Smooth muscle cell (in vitro differentiated cells): ENCODE results near the gene ARFIP2. TPM values are rescaled to one million over a fixed set of nuclear protein-coding genes. Genes with fewer than 3 reads are reported as not detected.

Experiments
- DNase-seq: peaks from one replicate; lab custom pipeline; 2025; ENCODE audit not compliant: unreplicated experiment; lab: John Stamatoyannopoulos, UW
- H2AFZ ChIP-seq: fragments of 200-600 bp; sonication (generic); 2 replicates; pipeline ENCODE4 v1.6.0; 2016; ENCODE audit warnings: antibody characterized with exemption, low read depth, mild to moderate bottlenecking
- H3F3A ChIP-seq: fragments of 200-600 bp; sonication (generic); 2 replicates; pipeline ENCODE4 v1.6.0; 2017; ENCODE audit warnings: antibody characterized with exemption, low read depth
- H3K27ac ChIP-seq: fragments of 200-600 bp; sonication (generic); 2 replicates; pipeline ENCODE4 v1.5.1; 2016; ENCODE audit warnings: low read depth, mild to moderate bottlenecking
- H3K27me3 ChIP-seq: fragments of 200-600 bp; sonication (generic); 2 replicates; pipeline ENCODE4 v1.6.1; 2016; ENCODE audit warnings: low read depth, mild to moderate bottlenecking
- H3K36me3 ChIP-seq: fragments of 200-600 bp; sonication (generic); 2 replicates; pipeline ENCODE4 v1.5.1; 2016; ENCODE audit warnings: low read depth
- H3K4me1 ChIP-seq: fragments of 200-600 bp; sonication (generic); 2 replicates; pipeline ENCODE4 v1.5.1; 2016; ENCODE audit warnings: low read depth
- H3K4me2 ChIP-seq: fragments of 200-600 bp; sonication (generic); 2 replicates; pipeline ENCODE4 v1.6.0; 2016; ENCODE audit warnings: mild to moderate bottlenecking
- H3K4me3 ChIP-seq: fragments of 200-600 bp; sonication (generic); 2 replicates; pipeline ENCODE4 v1.5.1; 2016; ENCODE audit warnings: mild to moderate bottlenecking
- H3K79me2 ChIP-seq: fragments of 200-600 bp; sonication (generic); 2 replicates; pipeline ENCODE4 v1.6.0; 2016; ENCODE audit warnings: low read depth, mild to moderate bottlenecking
- H3K9ac ChIP-seq: fragments of 200-600 bp; sonication (generic); 2 replicates; pipeline ENCODE4 v1.6.0; 2016; ENCODE audit warnings: low read depth
- H3K9me3 ChIP-seq: fragments of 200-600 bp; sonication (generic); replicated peaks from 2 replicates; pipeline ENCODE4 v1.5.1; 2016; ENCODE audit warnings: low read depth
- H4K20me1 ChIP-seq: fragments of 200-600 bp; sonication (generic); 2 replicates; pipeline ENCODE4 v1.6.0; 2016; ENCODE audit warnings: low read depth
- WGBS: methylation state at CpG from one replicate; pipeline ENCODE4 v1.1.7; 2016; ENCODE audit warnings: low lambda C conversion rate; 5-methylcytosine and 5-hydroxymethylcytosine counted together
- polyA plus RNA-seq: library from polyadenylated mRNA; unstranded; fragments of >200 nt; fragmentation: Nextera tagmentation; extraction: Ambion mirVana; gene quantifications from 2 replicates; pipeline ENCODE4 v1.2.1, GENCODE V29; 2016
- total RNA-seq: library from RNA; depleted of rRNA; stranded (reverse); fragments of >200 nt; gene quantifications from 2 replicates; pipeline ENCODE4 v1.2.3, GENCODE V29; 2014
- TF ChIP-seq, protein P1 (sequence below): fragments of 200-600 bp; sonication (generic); IDR thresholded peaks from 2 replicates; pipeline ENCODE4 v1.5.1; 2017; ENCODE audit warnings: borderline replicate concordance, mild to moderate bottlenecking, antibody characterized with exemption; ENCODE audit not compliant: insufficient read depth, poor library complexity, severe bottlenecking

The ARFIP2 gene
- total and polyA plus RNA-seq, 2 experiments from 2014 or later, result 61.6 to 88.6 TPM

DNA sequence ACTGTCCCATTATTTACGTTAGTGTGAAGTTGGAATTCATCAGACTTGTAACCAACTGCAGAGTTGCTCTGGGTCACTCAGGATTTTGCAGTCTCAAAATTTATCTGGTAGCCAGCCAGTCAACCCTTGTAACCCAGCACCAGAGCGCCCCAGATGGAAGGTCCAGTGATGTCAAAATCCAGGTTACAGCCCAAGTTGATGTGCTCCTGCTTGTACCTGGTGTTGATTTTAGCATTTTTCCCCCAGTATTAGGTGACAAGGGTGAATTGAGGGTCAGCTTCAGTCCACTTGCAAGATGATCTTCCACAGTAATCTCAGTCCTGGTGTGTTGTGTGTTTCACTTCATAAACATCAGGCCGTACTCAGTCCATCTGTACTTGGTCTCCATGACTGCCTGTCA, 7.7 kb upstream of the ARFIP2 start:
- Histone ChIP-seq H3K4me3 (no peak overlapping the region), H3F3A (no peaks in the 10 kb centered on the region), H4K20me1 (peaks cover 10% of the 10 kb centered on the region), H3K27me3 (no peaks in the 10 kb centered on the region), H3K36me3 (peaks cover 6% of the 10 kb centered on the region), H3K79me2 (peaks cover 13% of the 10 kb centered on the region), H3K9ac (no peak overlapping the region), H3K9me3 (no peaks in the 10 kb centered on the region), H3K27ac (no peak overlapping the region), H3K4me1 (no peaks in the 10 kb centered on the region), H2AFZ (no peak overlapping the region), H3K4me2 (no peak overlapping the region)
- no peak for DNase-seq
- WGBS, result 96% methylated on average over 3 of the region's 3 CpGs
- TF ChIP-seq, protein P1, sequence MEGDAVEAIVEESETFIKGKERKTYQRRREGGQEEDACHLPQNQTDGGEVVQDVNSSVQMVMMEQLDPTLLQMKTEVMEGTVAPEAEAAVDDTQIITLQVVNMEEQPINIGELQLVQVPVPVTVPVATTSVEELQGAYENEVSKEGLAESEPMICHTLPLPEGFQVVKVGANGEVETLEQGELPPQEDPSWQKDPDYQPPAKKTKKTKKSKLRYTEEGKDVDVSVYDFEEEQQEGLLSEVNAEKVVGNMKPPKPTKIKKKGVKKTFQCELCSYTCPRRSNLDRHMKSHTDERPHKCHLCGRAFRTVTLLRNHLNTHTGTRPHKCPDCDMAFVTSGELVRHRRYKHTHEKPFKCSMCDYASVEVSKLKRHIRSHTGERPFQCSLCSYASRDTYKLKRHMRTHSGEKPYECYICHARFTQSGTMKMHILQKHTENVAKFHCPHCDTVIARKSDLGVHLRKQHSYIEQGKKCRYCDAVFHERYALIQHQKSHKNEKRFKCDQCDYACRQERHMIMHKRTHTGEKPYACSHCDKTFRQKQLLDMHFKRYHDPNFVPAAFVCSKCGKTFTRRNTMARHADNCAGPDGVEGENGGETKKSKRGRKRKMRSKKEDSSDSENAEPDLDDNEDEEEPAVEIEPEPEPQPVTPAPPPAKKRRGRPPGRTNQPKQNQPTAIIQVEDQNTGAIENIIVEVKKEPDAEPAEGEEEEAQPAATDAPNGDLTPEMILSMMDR, result no peak

DNA sequence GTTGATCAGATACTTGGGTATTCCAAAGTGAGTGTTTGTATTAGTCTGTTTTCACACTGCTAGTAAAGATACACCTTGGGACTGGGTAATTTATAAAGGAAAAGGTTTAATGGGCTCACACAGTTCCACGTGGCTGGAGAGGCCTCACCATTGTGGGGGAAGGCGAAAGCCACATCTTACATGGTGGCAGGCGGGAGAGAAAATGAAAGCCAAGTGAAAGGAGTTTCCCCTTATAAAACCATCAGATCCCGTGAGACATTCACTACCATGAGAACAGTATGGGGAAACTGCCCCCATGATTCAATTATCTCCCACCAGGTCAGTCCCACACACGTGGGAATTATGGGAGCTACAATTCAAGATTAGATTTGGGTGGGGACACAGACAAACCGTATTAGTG, 7.2 kb upstream of the ARFIP2 start:
- Histone ChIP-seq H3K36me3 (peaks cover 8% of the 10 kb centered on the region), H3K9me3 (no peaks in the 10 kb centered on the region), H3K4me2 (no peak overlapping the region), H3K4me3 (no peak overlapping the region), H3K9ac (no peak overlapping the region), H3K27me3 (no peaks in the 10 kb centered on the region), H3F3A (no peaks in the 10 kb centered on the region), H3K79me2 (peaks cover 18% of the 10 kb centered on the region), H3K27ac (no peak overlapping the region), H4K20me1 (peaks cover 7% of the 10 kb centered on the region), H3K4me1 (no peaks in the 10 kb centered on the region), H2AFZ (no peak overlapping the region)
- no peak for DNase-seq
- WGBS, result 95% methylated on average over 6 of the region's 6 CpGs
- TF ChIP-seq, protein P1, result no peak

DNA sequence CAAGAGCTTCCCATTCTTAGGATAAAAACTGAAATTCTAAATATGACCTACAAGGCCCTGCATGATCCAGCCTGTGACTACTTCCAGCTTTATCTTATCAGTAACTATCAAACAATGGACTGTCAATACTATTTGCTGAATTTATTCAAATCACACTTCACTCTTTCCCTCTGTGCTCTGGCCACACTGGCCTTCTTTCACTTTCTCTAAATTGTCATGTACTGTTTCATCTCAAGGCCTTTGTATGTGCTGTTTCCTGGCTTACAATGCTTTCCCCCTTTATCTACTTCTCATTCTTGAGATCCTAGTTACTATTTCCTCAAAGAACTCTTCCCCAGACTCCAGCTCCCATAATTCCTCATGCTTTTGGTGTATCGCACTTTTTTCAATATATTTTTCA, 5.8 kb upstream of the ARFIP2 start:
- Histone ChIP-seq H3K9ac (no peak overlapping the region), H3K4me1 (peaks cover 8% of the 10 kb centered on the region), H3K4me2 (no peak overlapping the region), H2AFZ (no peak overlapping the region), H3K79me2 (peaks cover 28% of the 10 kb centered on the region), H3K27me3 (no peaks in the 10 kb centered on the region), H3K9me3 (no peaks in the 10 kb centered on the region), H3K4me3 (no peak overlapping the region), H3F3A (no peaks in the 10 kb centered on the region), H3K27ac (no peak overlapping the region), H3K36me3 (peaks cover 12% of the 10 kb centered on the region), H4K20me1 (no peaks in the 10 kb centered on the region)
- TF ChIP-seq, protein P1, result no peak
- no peak for DNase-seq
- 92% methylated on average over 1 of the region's 1 CpG for WGBS

DNA sequence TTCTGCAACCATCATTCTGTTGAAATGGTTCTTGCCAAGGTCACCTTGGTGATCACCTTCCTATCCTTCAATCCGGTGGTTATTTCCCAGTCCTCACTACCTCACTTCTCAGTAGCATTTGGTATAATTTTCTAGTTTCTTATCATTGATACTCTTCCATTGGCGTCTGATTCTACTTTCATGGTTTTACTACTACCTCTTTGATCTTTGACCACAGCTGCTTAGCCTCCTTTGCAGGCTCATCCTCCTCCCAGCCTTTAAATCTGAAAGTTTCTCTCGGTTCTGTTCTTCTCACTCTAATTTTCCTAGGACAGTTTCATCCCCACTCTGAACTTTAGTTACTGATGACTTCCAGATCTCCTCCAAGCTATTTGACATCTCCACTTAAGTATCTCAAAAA, 5.1 kb upstream of the ARFIP2 start:
- peaks cover 8% of the 10 kb centered on the region for H3K4me1 ChIP-seq
- H4K20me1 ChIP-seq, result no peaks in the 10 kb centered on the region
- WGBS, result 95% methylated on average over 3 of the region's 3 CpGs
- no peak overlapping the region for H3K9ac ChIP-seq
- H3K4me2 ChIP-seq, result no peak overlapping the region
- H3K9me3 ChIP-seq, result no peaks in the 10 kb centered on the region
- H3K79me2 ChIP-seq, result peaks cover 31% of the 10 kb centered on the region
- no peak overlapping the region for H3K4me3 ChIP-seq
- no peak overlapping the region for H2AFZ ChIP-seq
- TF ChIP-seq, protein P1, result no peak
- peaks cover 12% of the 10 kb centered on the region for H3K36me3 ChIP-seq
- H3F3A ChIP-seq, result no peaks in the 10 kb centered on the region
- H3K27ac ChIP-seq, result no peak overlapping the region
- no peak for DNase-seq
- H3K27me3 ChIP-seq, result no peaks in the 10 kb centered on the region
